Stimulated activated CD8-positive, alpha-beta memory T cell treated with anti-CD3 and anti-CD28 coated beads, Interleukin-12 subunit alpha, Interleukin-12 subunit beta, amount 100 ng/mL, for 1 hour (primary cell): Measurements from ENCODE around the gene SIGLEC7.
"Not testable (repeated sequence)": the region's sequence is repeated elsewhere in the genome, so short reads cannot be mapped to it uniquely, and the experiment has no call there.

ENCODE experiments used
- DNase-seq: peaks from one replicate; pipeline ENCODE4 v3.0.0-alpha.2; 2020; ENCODE audit warnings: low read depth

SIGLEC7 gene

DNA sequence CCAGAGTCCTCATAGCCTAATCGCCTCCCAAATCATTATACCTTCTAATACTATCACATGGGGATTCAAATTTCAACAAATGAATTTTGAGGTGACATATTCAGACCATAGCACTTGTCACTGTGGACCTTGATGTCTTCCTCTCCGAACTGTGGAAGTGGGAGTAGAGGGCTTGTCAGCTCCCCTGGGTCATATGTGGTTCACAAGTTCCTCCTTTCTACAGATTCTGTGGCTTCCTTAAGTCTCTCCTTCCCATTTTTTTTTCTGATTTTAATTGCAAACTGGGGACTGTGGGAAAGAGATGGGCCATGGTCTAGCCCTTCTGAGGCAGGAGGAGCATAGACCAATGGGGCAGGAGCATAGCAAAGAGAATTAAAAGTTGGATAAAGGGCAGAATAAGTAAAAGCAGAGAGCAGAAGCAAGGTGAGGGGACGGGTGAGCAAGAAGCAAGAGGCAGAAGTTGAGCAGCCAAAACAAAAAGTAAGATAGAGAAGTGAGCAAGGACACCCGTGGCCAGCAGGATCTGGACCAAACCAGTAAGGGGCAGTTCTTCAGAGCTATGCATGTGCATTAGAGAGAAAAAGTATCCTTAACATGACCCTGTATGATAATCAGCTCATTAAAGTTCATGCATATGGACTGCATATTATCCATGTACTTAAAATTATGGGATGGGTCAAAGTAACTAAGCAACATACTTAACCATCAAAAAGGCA, 2.6 kb upstream of the SIGLEC7 start:
- no peak for DNase-seq

DNA sequence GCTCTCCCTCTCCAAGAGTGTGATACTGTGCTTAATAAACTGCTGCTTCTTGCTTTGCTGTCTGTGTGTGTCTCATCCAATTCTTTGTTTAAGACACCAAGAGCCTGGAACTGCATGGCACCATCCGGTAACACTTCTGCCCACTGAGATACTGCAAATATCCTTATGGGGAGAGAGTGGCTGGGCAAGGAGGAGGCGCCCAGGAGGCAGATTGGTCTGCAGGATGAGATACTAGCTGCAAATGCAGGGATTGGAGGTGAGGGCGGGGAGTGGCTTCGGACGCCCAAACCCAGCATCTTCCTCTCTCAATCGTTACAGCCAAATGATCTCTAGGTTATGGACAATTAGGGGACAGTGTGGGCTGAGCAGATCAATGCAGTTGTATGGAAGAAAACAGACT, 1.7 kb upstream of the SIGLEC7 start:
- no peak for DNase-seq

DNA sequence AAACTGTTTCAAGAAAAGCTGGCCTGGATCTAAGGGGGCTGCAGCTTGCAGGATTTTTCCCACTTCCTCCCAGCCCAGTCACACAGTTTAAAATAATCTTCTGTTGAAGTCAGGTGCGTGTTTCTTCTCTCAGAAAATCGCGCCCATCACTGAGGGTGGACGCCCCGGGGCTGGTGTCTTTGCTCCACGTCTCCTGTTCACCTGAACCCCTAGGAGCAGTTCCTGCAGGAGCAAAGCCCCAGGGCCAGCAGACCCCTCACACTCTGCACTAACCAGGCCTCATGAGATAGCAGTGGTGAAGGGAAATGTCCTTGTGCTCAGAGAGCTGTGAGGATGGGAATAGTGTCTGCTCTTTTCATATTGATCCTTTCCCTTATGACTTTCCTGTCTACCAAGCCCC, 920 bp upstream of the SIGLEC7 start:
- DNase-seq = no peak

DNA sequence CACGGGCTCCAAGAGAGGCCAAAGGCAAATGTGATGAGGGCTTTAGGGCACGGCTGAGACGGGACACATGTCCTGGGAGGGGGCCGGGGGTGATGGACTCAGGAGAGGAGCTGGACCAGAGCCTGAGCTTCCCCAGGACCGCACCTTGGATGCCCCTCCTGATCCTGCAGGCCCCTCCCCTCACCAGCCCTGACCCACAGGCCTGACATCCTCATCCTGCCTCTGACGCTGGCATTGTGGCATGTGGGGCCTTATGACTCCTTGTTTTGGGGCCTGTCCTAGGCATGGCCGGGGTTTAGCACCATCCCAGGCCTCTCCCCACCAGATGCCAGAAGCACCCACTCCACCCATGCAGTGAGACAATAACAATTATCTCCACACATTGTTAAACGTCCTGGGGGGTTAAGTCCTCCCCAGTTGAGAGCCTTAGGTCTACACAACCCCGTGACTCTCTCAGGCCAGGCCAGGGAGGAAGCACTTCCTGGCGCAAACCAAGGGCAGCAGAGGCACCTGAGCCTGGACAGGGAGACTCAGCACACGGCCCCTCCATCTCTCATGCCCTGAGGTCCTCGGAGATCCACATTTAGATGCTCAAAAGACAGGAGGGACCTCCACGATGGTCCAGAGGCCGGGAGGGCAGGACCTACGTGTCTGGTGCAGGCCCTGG, 841 bp downstream of the SIGLEC7 start:
- DNase-seq = not testable (repeated sequence)

DNA sequence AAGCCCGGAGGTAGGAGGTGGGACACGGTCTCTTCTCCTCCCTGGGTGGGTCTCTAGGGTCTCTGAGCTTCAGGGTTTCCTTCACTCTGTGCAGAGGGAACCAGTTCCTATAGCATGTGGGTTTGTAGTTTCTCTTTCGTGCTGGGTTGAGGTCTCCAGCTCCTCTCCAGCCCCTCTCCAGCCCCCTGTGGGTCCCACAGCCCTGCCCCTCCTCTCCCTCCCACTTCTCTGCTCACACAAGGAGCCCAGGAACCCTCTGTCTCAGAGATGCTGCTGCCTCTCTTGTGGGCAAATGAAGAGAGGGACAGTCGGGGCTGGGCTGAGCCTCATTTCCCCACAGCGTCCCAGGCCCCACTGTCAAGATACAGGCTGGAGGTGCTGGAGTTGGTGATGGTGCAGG, 1.4 kb downstream of the SIGLEC7 start:
- DNase-seq = no peak

DNA sequence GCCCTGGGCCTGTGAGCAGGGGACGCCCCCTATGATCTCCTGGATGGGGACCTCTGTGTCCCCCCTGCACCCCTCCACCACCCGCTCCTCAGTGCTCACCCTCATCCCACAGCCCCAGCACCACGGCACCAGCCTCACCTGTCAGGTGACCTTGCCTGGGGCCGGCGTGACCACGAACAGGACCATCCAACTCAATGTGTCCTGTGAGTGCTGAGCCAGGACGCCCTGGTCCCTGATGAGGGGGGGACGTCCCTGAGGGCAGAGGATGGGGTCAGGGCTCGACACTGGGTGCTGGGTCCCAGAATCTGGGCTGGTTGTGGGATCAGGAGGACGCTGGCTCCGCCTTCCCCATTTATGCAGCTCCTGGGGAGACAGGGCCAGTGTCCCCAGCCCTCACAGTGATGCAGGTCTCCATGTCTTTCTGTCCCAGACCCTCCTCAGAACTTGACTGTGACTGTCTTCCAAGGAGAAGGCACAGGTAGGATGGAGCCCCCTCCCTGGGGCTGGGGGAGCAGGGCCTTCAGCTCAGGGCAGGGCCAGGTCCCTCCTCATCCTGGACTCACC, 2.5 kb downstream of the SIGLEC7 start:
- DNase-seq = no peak

DNA sequence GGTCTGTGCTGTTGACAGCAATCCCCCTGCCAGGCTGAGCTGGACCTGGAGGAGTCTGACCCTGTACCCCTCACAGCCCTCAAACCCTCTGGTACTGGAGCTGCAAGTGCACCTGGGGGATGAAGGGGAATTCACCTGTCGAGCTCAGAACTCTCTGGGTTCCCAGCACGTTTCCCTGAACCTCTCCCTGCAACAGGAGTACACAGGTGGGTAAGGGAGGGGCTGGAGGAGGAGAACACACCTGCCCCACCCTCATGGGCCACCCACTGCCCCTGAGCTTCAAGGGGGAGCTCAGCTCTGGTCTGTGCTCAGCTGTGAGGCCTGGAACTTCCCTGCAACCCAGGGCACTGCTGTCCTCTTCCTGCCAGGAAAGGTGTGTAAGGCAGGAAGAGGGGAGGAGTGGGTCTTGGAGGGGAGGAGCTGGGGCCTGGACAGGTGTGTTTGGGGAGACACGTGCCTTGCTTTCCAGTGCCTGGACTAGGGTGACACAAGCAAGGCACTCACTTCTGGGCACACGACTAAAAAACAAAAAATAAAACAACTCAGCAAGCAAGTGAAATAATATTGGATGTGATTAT, 3.9 kb downstream of the SIGLEC7 start:
- no peak for DNase-seq

DNA sequence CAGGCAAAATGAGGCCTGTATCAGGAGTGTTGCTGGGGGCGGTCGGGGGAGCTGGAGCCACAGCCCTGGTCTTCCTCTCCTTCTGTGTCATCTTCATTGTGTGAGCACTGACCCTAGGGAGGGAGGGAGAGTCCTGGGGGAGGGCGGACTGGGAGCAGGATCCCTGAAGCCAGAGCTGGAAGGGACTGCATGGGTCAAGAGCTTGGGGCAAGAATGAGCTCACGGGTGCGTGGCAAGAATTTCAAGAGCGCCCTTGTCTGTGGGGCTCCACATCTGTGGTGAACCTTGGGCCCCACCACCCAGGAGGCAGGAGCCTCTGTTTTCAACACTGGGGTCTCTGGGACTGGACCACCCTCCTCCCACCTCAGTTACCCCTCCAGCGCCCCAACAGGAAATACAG, 4.7 kb downstream of the SIGLEC7 start:
- DNase-seq = no peak

DNA sequence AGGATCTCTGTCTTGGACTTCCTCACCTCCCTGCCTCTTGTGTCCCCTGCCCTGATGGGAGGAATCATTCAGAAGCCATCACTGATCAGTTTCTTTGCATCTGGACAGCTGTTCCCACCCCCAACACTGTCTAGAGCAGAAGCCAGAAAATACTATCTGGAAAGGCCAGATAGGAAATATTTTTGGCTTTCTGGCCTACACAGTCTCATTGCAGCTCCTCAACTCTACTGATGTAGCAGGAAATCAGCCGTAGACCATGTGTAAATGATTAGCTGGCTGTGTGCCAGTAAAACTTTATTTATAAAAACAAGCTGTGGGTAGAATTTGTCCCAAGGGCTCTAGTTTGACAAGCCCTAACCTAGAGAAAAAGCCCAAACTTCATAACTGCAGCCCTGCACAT, 5.6 kb downstream of the SIGLEC7 start:
- no peak for DNase-seq

DNA sequence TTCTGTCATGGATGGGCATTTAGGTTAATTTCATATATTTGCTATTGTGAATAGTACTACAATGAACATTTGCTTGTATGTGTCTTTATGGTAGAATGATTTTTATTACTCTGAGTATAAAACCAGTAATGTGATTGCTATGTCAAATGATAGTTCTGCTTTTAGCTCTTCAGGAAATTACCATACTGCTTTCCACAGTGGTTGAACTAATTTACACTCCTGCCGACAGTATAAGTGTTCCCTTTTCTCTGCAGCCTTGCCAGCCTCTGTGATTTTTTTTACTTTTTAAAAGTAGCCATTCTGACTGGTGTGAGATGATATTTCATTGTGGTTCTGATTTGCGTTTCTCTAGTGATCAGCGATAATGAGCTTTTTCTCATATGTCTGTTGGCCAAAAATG, 6.5 kb downstream of the SIGLEC7 start:
- no peak for DNase-seq

DNA sequence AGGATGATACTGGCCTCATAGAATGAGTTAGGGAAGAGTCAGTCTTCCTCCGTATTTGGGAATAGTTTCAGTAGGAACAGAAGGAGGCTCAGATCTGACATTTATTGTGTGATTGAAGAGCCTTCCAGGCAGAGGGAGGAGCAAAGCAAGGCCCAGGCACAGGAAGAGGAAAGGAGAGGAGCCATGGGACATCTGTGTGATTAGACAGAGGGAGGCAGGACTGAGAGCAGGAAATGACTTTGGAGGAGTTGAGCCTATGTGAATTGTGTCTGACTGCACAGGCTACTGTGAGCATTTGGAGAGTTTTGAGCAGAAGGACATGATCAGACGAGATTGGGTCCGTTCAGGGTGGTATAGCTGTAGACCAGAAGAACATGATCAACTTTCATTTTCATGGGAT, 8.5 kb downstream of the SIGLEC7 start:
- DNase-seq = no peak

DNA sequence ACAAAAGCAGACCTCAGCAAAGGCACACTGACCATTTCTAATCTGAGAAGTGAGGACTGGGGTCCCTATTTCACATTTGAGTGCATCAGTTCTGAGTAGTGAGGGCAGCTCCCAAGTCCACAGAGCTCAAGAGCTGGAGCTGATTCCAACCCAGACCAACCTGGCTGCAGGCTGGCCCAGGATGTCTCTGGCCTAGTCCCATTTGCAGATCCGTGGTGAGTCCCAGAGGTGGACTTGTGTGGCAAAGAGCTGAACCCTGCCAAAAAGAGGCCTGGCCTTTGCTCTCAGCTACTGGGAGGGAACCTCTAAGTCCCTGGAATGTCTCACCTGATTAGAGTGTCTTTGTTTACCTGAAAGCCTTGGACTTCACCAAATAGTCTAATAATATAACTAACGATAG, 14.6 kb downstream of the SIGLEC7 start:
- DNase-seq = no peak

DNA sequence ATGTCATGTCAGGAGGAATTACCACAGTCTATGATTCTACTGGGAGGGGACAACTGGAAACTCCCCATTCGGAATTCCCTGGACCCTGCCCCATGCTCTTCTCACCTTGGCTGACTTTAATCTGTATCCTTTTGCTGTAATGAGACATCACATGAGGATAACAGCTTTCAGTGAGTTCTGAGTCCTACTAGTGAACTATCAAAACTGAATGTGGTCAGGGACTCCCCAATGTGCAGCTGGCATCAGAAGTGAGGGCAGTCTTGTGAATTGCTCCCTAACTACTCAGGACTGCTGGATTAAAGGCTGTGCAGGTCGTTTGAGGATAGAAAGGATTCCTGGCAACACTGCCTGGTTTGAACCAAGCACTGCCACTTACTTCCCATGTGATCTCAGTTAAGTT, 15.2 kb downstream of the SIGLEC7 start:
- DNase-seq = no peak

DNA sequence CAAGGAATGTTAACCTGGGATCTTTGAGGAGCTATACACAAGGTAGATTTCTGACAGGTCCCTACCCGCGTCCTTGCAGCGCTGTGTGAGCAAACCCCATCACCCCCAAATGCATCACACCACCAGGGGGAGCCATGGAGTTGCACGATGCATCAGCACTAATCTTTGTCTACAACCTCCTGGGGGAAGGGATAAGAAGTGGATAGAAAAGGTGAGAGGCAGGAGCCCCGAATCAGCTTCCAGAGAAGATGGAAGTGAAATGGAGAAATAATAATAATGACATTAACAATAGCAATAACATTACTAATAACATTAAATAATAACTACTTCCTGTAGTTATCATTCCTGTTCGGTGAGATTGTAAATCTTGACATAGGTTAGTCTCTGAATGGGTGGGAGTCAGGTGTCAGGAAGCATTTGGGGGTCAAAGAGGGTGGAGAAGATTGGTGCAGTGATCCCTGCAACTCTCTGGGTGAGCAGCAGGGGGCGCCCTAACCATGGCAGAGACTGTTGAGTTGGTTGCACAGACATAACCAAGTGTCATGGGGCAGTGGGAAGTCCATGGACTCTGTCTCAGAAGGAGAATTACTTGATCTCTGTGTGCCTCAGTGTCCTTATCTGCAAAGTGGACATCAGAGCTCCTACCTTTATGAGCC, 16.5 kb downstream of the SIGLEC7 start:
- DNase-seq = peak; percentile 62

DNA sequence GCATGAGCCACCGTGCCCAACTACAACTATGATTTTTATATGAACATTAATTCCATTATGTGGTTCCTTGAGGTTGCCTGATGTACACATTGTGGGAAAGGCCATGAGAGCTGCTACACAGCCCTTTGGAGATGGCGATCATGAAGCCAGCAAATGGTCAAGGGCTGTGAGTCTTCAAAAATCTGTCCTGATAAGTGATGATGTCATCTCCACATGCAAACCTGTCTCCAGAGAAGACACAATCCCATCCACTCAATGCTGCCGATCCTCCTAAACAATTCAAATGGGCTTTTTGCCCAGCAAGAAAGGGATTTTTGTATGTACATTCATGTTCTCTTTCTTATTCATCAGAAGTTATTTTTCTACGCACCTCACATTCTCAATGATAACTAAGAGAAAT, 17.6 kb downstream of the SIGLEC7 start:
- DNase-seq = no peak

DNA sequence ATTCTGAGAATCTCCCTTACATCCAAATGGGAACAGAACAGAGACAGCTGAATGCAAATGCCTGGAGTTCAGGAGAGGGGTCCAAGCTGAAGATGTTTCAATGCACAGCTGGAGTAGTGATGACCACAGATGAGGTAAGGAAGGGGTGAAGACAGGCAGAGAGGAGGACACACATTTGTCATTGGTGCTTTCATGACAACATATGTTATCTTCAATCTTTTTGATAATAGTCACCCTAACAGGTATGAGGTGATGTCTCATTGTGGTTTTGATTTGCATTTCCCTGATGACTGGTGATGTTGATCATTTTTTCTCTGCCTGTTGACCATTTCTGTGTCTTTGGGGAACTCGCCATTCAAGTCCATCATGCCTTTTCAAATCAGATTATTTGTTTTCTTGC, 19.2 kb downstream of the SIGLEC7 start:
- DNase-seq = no peak

DNA sequence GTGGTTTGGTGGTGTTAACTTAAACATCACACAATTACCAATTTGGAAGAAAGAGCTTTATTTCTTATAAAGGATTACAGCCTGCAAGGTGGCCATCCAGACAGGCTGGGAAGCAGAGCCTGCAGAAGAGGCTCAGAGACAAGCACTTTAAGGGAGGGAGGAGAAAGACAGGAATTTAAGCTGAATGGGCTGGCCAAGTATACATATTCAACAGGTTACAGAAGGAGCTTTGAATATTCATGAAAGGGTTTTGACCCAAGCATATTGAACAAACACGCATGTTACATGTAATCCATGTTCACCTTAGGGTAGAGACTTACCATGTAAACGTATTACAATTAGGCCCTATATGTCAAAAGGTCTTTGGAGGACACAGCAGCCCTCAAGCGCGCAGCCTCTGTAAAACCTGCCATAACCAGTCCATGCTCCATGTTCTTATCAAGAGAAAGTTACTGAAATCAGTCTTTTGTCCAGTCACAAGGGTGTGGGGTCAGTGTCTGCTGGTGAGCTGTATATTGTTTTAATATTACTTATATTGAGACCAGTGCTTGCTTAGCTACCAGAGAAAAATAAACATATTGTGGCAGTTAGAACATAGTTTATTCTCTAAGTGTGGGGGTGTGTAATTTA, 19.9 kb downstream of the SIGLEC7 start:
- DNase-seq = no peak

DNA sequence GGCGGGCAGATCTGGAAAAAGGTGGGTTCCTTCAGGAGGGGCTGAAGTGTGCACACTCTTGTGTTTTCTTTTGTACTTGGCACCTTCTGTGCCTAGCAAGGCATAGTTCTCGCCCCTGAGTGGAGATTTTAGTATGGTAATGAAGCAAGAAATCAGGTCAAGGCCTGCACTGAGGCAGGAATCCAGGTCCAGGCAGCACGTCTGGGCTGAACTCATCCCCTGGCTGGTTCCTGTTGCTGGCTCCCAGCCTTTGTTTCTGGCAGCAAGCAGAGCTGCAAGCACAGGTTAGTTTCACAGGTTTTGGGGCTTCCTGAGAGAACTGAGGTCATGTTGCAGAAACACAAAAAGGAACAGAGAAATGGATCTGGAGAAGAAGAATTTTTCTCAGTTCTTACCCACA, 21.2 kb downstream of the SIGLEC7 start:
- no peak for DNase-seq

DNA sequence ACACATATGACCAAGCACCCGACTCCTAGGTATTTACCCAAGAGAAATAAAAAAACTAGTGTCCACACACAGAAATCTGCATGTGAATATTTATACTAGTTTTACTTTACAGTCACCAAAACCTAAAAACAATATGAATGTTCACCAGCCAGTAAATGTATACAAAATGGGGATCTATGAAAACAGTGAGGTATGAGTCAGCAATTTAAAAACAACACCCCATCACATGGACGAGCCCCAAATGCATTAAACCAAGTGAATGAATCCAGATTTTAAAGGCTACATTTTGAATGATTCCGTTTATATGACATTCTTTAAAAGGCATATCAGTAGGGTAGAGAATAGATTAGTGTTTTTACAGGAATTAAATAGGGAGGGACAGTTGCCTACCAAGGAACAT, 22.1 kb downstream of the SIGLEC7 start:
- no peak for DNase-seq

DNA sequence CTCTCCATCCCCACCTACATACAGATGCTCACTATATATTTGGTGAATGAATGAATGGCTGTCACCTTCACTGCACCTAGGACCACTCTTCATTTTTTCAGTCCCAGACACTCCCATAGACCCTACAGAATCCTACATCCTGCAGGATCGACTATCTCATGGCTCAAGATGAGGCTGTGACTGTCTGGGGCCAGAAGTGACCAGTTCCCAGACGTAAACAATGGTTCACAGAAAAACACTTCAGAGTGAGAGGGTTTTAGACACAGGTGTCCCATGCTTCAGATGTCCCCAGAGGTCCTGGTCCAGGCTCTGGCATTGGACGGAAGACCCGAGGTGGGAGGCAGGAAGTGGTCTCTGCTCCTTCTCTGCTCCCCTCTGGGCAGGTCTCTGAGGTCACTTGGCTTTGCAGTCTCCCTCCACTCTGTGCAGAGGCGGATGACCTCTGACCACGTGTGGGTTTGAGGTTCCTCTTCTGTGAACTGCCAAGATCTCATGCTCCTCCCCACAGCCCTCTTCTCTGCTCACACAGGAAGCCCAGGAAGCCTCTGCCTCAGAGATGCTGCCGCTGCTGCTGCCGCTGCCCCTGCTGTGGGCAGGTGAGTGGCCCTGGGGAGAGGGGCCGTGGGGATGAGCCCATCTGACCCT, 24.9 kb downstream of the SIGLEC7 start:
- peak; percentile 20 for DNase-seq

DNA sequence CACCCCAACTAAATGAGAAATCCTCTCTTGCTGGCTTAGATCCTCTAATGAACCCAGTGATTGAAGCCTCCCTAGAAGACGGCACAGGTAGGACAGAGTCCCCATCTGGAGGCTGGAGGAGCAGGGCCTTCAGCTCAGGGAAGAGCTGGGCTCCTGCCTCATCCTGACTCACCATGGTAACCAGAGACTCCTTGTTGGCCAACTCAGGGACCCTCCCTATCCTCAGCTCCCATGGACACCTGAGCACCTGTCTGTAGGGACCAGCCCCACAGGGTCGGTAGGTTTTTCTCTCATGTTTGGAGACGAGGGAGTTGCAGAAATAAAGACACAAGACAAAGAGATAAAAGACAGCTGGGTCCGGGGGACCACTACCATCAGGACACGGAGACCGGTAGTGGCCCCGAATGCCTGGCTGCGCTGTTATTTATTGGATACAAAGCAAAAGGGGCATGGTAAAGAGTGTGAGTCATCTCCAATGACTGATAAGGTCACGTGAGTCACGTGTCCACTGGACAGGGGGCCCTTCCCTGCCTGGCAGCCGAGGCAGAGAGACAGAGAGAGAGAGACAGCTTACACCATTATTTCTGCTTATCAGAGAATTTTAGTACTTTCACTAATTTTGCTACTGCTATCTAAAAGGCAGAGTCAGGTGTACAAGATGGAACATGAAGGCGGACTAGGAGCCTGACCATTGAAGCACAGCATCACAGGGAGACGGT, 26.6 kb downstream of the SIGLEC7 start:
- no peak for DNase-seq
